Heart left ventricle (tissue), 13 donors: Measurements from ENCODE around the gene PAK2.

Source experiments
- CTCF ChIP-seq, 12 donors: fragments of 200-600 bp; sonication (generic) in 4 of 12; IDR thresholded peaks; one replicate each; pipeline versions ENCODE4 v1.5.0 to v1.8.0; 2018 to 2022; ENCODE audit warnings: antibody characterized with exemption in 12 of 12, mild to moderate bottlenecking in 5 of 12
- POLR2A ChIP-seq, 2 donors: fragments of 450-650 bp; IDR thresholded peaks; one replicate each; pipeline ENCODE4 v1.6.1; 2017; ENCODE audit warnings: antibody characterized with exemption in 2 of 2, mild to moderate bottlenecking in 2 of 2, moderate library complexity in 2 of 2
- donor health status: ischemic (EF 13 %, LVEDD 7.1; RV severe dilation, severe dysfunction).
- donor health status: DM: no; HTN: yes; CAD: no.
- donor health status: DM: no; HTN: no; CAD: no.
- donor health status: ischemic (EF 25% LVEDD 6.9; RV normal size, moderate dysfunction).
- donor health status: ischemic (EF 25% LVEDD 5.7; RV mildly dilated, moderate dysfunction).
- donor health status: ischemic (EF 35%, LVEDD 5.7; RV mildly dilated, moderate dysfunction).
- donor health status: nonischemic (EF 11% LVEDD 7.7; RV severe dilation, severe dysfunction).
- donor health status: DM: yes; HTN: yes; CAD: no.
- donor health status: PGD.
- donor health status: ischemic (EF 29% LVEDD 5.4; RV normal size, mild dysfunction).
- donor health status: nonischemic (EF 23%, LVEDD 6.1; RV moderate dilation, normal function).

- no peak for TF ChIP-seq POLR2A (IDR thresholded peaks at IDR 0.05)
- no peak for TF ChIP-seq CTCF (IDR thresholded peaks at IDR 0.05)
Measured at GRCh38 chr3:196765454-196765853, 25.8 kb downstream of the PAK2 start.
